ENCODE measurements around the gene BRINP2.

GRCh38 chr1:177301425-177302124 is 130.8 kb downstream of the BRINP2 start:
- TF ChIP-seq EZH2 (IDR thresholded peaks at IDR 0.05; ENCODE audit: borderline replicate concordance, low read length): no peak
- TF ChIP-seq CTCF (conservative IDR thresholded peaks at IDR 0.05 in 1 of 2, IDR thresholded peaks at IDR 0.05 in 1 of 2; ENCODE audit: extremely low read depth in 1 of 2, insufficient read depth in 1 of 2, low read depth in 1 of 2, low read length in 2 of 2): no peak

Measured in mammary epithelial cell (primary cell).